Measurements from ENCODE around the gene ERRFI1. TPM values are rescaled to one million over a fixed set of nuclear protein-coding genes. Genes with fewer than 3 reads are reported as not detected.

Gene ERRFI1
- total and polyA plus RNA-seq, 10 of the 15 experiments (the other 5 are each of a cell fraction or from before 2014, with no cell fraction given): 0.90 to 6.5 (median 3.1) TPM

- in situ Hi-C loops (cut with MboI) (no loop called here), intact Hi-C loops (cut with micrococcal nuclease; ENCODE audit: unreplicated experiment) (no loop called here)
- no peaks in the 10 kb centered on the region for H3K79me2 ChIP-seq (ENCODE audit: control insufficient read depth, insufficient read depth, low read length)
- no peaks in the 10 kb centered on the region for H3K4me1 ChIP-seq (ENCODE audit: control insufficient read depth, insufficient read depth, low read length)
- no peak overlapping the region for H3K9ac ChIP-seq (ENCODE audit: control insufficient read depth, insufficient read depth, low read length)
- ChIA-PET POLR2A (no interaction called here), SMC1A (ENCODE audit: uncharacterized antibody, unreplicated experiment) (interaction anchor here (0.6 to 0.9 kb wide), 2 partner anchors 24 to 761 kb away, joined by 3 to 4 read pairs; no protein-coding TSS in a partner anchor), CTCF (no interaction called here), RAD21 (ENCODE audit: unreplicated experiment) (no interaction called here)
- H3K27me3 ChIP-seq (replicated peaks in 1 of 2; ENCODE audit: control insufficient read depth in 2 of 2, insufficient read depth in 2 of 2, low read length in 1 of 2): no peaks in the 10 kb centered on the region
- no peak for ATAC-seq
- no peak for DNase-seq (ENCODE audit: low read depth, low spot score)
- whole genome bisulfite sequencing (ENCODE audit: insufficient coverage, insufficient replicate concordance, low lambda C conversion rate, missing lambda C conversion rate): 0% methylated on average over 2 of the region's 2 CpGs
- no peak overlapping the region for H3K4me2 ChIP-seq (ENCODE audit: control insufficient read depth, insufficient read depth)
- no peak overlapping the region for H2AFZ ChIP-seq (ENCODE audit: control insufficient read depth, low read depth, low read length)
- BruUV-seq (replicated peaks): no TSS peak
- H3K9me3 ChIP-seq (replicated peaks; ENCODE audit: control insufficient read depth, insufficient read depth, low read length): no peaks in the 10 kb centered on the region
- H3K36me3 ChIP-seq (ENCODE audit: control insufficient read depth in 2 of 2, insufficient read depth in 2 of 2, low read length in 1 of 2): no peaks in the 10 kb centered on the region
- H3K4me3 ChIP-seq: no peak overlapping the region
- no peaks in the 10 kb centered on the region for H4K20me1 ChIP-seq (ENCODE audit: control insufficient read depth, insufficient read depth)
- no peak overlapping the region for H3K27ac ChIP-seq (ENCODE audit: control insufficient read depth, insufficient read depth)
- TF ChIP-seq POLR2AphosphoS2 (IDR thresholded peaks at IDR 0.05; ENCODE audit: low read depth, low read length) (no peak), USF1 (IDR thresholded peaks at IDR 0.05; ENCODE audit: borderline replicate concordance, extremely low read length, insufficient read depth, low read depth, low read length) (no peak), CTCF (IDR thresholded peaks at IDR 0.05 in 2 of 3, conservative IDR thresholded peaks at IDR 0.05 in 1 of 3; ENCODE audit: control insufficient read depth in 2 of 3, extremely low read depth in 1 of 3, insufficient read depth in 1 of 3, low read depth in 3 of 3, low read length in 3 of 3) (no peak), PAX8 (IDR thresholded peaks at IDR 0.05) (no peak), EED (IDR thresholded peaks at IDR 0.05; ENCODE audit: low read depth) (no peak), BACH1 (IDR thresholded peaks at IDR 0.05; ENCODE audit: borderline replicate concordance) (no peak), MTA2 (IDR thresholded peaks at IDR 0.05; ENCODE audit: low read depth) (no peak), CHD4 (IDR thresholded peaks at IDR 0.05) (no peak), SKIL (IDR thresholded peaks at IDR 0.05; ENCODE audit: low read depth, poor library complexity, severe bottlenecking) (no peak), GATAD2B (conservative IDR thresholded peaks at IDR 0.05; ENCODE audit: low read depth) (no peak)
- TF ChIP-seq, protein P1, sequence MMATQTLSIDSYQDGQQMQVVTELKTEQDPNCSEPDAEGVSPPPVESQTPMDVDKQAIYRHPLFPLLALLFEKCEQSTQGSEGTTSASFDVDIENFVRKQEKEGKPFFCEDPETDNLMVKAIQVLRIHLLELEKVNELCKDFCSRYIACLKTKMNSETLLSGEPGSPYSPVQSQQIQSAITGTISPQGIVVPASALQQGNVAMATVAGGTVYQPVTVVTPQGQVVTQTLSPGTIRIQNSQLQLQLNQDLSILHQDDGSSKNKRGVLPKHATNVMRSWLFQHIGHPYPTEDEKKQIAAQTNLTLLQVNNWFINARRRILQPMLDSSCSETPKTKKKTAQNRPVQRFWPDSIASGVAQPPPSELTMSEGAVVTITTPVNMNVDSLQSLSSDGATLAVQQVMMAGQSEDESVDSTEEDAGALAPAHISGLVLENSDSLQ (IDR thresholded peaks at IDR 0.05): no peak
- peak; percentile 81 for FAIRE-seq
Observed at GRCh38 chr1:8039071-8039470, 13.0 kb upstream of the ERRFI1 start.

Measured in GM12878 (cell line).